ENCODE data around the gene MAB21L4.

The MAB21L4 gene

DNA sequence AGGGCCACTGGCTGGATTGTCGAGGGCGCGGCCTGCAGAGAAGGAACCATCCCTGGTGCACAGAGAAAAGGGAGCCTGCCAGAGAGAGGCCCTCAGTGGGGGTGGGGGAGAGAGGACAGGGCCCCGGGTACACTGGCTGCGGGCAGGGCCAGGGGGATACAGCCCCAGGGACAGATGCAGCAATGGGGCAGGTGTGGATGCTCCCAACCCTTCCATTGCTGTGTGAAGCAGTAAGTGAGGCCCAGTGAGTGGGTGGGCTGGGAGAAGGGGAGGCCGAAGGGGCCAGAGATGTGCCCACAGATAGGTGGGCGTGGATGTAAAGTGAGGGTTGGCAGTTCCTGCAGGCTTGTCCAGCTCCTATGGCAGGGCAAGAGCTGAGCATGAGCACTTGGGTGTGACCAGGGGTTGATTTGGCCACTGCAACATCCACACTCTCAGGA is 19.9 kb downstream of the MAB21L4 start:
- DNase-seq: no peak

DNA sequence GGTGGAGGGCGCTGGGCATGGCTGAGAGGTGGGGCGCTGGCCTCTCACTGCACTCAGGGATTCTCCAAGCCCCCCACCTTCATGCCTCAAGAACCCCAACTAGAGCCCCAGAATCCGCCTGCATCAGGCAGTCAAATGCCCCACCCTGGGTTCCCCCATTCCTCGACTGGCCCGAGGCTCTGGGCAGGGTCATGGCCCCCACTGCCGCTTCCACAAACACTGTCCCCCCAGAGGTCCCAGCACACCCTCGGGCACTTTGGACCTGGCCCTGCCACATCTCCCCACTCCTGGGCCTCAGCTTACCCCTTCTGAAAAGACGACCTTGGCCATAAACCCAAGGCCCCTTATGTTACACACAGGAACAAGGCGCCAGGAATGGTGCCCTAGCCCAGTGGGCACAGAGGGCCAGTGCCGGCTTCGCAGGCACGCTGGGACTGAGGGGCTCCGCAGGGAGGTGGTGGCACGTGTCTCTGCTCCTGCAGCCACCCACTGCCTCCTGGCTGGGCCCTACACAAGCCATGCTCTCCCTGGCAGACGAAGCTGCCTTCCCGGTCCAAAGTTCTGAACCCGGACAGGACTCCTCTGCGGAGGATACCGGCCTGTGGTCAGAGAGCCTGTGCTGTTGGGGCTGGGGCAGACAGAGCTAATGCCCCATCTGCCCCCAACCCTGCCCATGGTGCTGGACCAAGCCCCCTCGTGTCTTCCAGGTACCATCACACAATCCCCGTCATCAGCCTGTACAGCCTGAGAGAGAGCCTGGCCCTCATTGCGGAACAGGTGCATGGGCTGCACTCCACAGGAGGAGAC is 20.5 kb downstream of the MAB21L4 start:
- DNase-seq: no peak

DNA sequence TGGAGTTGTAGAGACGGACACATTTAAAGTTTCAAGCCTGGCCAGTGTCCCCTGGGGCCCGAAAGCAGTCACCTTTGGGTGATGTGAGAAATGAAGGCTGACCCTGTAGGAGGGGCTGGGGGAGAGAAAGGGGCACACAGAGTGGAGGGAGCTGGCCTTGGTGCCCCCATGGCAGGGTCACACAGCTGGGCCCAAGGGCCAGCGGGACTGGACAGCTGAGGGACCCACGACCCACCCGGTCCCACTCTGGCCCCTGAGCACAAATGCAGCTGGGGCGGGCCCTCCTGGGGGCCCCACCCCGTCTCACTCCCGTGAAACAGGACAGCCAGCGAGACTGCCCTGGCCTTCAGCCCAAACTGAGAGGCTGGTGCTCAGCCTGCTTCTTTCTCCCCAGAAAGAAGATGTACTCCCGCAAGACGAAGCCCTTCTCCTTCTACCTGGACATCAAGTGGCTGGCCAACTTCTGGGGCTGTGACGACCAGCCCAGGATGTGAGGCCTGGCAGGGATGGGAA is 21.2 kb downstream of the MAB21L4 start:
- no peak for DNase-seq

DNA sequence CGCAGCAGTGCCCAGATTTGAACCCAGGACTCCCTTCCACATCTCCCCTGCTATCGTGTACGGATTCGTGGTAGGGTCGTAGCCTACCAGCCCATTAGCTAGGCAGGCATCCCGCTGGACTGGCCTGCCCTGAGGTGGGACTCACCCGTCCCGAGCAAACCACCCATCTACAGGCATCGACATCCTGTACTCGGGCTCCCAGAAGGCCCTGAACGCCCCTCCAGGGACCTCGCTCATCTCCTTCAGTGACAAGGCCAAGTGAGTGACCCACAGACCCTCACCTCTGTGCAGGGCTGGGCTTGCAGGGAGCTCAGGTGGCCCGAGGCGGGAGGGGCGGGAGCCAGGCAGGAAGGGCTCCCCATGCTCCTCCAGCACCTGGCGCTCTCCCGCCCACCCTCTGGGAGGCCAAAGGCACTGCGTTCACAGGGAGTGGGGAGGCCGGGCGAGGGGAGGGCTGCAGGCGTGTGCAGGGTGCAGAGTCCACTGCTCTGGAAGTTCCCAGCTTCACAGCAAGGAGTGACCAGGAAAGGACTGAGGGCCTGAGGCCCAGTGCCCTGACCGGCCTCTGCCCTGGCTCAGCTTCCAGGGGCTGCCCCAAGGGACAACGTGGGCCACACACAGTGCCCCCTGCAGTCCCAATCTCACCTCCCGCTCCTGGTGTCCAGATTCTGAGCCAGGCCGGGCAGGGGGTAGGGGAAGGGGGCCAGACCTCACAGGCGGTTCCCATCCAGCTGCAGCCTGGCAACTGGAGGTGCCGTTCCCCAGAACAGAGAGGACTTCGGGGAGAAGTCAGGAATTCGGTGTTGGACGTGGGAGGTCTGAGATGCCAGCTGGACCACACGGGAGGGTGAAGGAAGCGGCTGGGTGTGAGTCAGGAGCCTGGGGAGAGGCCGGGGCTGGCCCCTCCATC is 21.9 kb downstream of the MAB21L4 start:
- peak; percentile 20 for DNase-seq

GRCh38 chr2:240873098-240873788 is 22.7 kb downstream of the MAB21L4 start:
- DNase-seq: no peak

DNA sequence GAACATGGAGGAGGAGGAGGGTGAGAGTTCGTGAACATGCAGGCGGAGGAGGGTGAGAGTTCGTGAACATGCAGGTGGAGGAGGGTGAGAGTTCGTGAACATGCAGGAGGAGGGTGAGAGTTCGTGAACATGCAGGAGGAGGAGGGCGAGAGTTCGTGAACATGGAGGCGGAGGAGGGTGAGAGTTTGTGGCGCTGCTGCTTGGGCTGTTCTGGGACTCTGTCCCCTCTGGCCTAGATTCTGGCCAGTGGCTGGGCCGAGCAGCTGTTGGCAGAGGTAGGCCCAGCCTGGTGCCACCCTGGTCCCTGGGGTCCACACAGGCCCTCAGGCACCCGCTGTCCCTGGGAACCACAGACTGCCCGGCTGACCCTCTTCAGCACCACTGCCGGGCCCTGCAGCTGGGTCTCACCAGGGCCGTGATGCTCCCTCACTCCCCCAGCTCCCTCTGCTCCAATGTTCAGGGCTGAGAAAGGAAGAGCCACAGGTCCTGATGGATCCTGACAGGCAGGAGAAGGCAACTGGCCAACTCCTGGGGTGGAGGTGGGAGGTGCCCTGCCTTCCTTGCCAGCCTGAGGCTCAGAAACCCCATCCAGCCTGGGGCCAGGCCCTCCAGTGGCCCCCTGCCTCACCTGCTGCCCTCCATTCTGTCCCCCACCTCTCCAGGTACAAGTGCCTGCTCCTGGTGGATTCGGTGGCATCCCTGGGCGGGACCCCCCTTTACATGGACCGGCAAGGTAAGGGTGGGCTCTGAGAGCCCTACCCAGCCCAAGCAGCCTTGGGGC is 23.4 kb downstream of the MAB21L4 start:
- no peak for DNase-seq

- no peak for DNase-seq
These were observed 24.6 kb downstream of the MAB21L4 start for GRCh38 chr2:240871071-240871958.

DNA sequence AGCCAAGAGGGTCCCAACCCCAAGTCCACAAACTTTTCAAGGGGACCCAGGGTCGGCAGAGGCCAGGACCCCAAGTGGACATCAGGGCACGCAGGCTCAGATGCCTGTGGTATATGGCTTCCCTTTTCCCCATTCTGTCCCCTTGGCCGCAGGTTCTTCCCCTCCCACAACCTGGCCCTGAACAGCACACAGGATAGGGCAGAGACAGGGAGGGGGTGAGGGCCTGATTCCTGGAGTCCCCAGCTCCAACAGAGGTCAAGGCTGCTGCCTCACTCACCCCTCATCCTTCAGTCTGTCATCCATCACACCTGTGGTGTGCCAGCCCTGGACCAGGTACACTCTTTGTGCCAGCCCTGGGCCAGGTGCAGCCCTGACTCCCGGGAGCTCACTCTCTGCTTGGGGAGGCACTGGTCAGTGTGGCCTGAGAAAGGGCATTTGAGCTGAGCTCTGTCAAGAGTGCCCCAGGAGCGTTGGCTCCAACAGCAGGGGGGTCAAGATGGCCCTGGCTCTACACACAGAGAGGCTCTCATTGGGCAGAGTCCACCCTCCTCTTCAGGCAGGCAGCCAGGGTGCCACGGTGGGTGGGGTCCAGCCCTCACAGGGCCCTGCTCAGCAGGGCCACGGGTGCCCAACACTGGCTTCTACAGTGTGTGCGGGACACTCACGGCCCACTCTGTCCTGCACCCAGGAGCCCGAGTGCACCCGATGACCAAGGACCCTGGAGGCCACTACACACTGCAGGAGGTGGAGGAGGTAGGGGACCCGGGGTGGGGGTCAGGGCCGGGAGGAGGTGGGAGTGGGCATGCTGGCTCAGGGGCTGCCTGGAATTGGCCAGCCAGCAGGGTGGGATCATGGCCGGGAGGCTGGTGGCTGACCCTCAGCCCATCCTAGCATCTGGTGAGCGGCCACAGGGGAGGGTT is 25.7 kb downstream of the MAB21L4 start:
- DNase-seq: no peak

- DNase-seq: no peak
These were observed 26.6 kb downstream of the MAB21L4 start for GRCh38 chr2:240869109-240869955.

DNA sequence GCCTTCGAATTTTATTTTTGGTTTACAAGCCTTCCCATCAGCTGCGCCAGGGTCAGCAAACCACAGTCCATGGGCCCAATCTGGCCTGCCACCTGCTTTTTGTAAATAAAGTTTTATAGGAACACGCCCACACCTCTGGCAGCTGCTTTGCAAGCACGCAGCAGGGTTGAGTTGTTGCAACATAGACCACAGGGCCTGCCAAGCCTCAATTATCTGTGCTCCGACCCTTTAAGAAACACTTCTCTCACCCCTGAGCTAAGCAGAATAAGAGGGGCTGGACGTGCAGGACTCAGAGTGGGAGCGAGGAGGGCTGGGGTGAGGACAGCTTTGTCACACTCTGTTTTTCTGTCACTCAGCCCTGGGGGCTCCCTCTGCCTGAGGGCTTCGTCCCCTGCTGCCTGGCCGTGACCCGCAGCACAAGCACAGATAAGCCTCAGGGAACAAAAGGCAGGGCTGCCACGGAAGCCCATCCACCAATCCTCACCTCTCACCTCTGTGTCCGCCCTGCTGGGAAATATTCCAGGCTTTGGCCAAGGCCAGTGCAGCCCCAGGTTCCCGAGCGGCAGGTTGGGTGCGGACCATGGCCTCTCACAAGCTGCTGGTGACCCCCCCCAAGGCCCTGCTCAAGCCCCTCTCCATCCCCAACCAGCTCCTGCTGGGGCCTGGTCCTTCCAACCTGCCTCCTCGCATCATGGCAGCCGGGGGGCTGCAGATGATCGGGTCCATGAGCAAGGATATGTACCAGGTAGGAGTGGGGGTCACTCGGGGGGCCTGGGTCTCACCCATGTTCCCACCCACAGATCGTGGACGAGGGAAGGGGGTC is 27.5 kb downstream of the MAB21L4 start, which contains the start of gene AGXT:
TSS of gene AGXT (plus strand) at position 539 of the 823 bp plus-strand sequence. CDS start at position 581, 42 bp downstream.
- no peak for DNase-seq

GRCh38 chr2:240865391-240865790 is 30.6 kb downstream of the MAB21L4 start:
- no peak for DNase-seq

DNA sequence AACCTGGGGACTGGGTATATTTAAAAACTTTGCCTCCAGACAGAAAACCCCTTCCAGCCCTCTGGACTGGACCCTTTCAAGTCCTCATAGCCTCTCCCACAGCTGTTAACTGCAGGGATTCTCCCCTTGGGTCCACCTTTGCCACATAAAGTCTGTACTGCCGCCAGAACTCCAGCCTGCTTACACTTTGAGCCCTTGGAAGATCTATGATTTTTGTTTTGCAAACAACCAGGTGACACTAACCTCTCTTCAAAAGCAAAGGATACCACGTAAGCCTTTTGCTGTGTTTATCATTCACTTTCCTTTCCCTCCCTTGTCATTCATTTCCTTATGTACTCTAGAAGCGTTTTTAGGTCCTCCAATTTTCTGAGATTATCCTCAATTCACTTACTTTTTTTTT is 31.5 kb downstream of the MAB21L4 start:
- no peak for DNase-seq

- no peak for DNase-seq
These were observed 34.4 kb downstream of the MAB21L4 start for GRCh38 chr2:240861547-240861946.

DNA sequence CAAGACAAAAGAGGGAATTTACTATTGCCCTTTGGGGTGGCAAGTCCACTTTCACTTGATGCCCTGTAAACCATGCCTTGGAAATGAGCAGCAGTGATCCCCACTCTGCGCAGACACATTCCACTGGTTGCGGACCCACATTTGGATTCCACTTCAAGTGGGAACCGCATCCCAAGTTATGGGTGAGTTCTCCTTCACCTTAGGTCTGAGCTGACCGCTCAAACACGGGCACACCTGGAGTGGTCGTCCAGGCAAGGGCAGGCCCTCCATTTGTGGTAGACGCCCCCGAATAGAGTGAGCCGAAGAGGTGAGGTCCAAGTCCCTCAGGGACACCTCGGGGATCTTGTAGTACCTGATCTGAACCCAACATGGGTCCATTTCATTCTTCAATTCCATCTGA is 37.1 kb downstream of the MAB21L4 start:
- DNase-seq: no peak

DNA sequence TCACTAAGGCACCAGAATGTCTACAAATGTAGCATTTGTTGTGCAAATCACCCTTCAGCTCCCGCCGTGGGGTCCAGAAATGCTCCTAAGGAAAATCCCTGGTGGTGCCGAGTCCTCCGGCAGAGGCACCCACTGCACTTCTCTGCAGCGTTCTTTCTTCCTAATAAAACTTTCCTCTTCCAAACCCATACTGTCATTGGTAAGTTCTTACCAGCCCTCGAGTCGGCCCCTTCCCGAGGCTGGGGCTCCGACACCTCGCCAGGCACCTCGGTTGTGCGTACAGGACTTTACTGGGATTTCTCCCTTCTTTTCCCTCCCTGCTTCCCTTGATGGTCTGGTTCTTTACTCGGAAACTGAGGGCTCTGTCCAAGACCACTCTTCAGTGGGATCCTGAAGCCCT is 37.6 kb downstream of the MAB21L4 start:
- DNase-seq: no peak

- DNase-seq: no peak
These were observed 38.6 kb downstream of the MAB21L4 start for GRCh38 chr2:240857039-240858008.
